GM18502 (cell line): ENCODE measurements around the gene ST3GAL3.
"Not testable (repeated sequence)": the region's sequence is repeated elsewhere in the genome, so short reads cannot be mapped to it uniquely, and the experiment has no call there.

Experiments
- ATAC-seq: cut with Tn5 transposase; IDR thresholded peaks from one replicate; pipeline ENCODE4 v1.9.1; 2021; ENCODE audit warnings: mild to moderate bottlenecking; ENCODE audit not compliant: unreplicated experiment, poor library complexity

The ST3GAL3 gene

DNA sequence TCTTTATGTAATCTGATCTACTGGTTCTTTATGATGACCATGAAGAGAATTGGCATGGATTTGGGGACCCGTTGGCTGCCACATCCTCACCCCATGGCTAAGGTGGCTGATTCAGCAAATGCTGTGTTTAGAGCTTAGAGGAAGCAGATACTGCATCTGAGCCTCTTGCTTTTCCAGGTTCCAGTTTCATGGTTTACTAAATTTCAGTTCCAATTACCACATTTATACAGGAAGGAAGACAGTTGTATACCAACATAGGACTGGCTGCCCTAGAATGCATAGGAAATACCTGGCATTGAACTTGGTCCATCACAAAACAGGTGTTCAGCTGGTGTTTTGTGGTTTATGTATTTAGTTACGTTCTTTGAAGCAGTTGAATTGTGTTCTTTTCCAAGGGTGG, 107.1 kb downstream of the ST3GAL3 start:
- ATAC-seq, result no peak

GRCh38 chr1:43817304-43817939, 110.1 kb downstream of the ST3GAL3 start:
- no peak for ATAC-seq

GRCh38 chr1:43818691-43819090, 111.4 kb downstream of the ST3GAL3 start:
- ATAC-seq, result no peak

GRCh38 chr1:43819357-43819756, 112.0 kb downstream of the ST3GAL3 start:
- ATAC-seq, result no peak

DNA sequence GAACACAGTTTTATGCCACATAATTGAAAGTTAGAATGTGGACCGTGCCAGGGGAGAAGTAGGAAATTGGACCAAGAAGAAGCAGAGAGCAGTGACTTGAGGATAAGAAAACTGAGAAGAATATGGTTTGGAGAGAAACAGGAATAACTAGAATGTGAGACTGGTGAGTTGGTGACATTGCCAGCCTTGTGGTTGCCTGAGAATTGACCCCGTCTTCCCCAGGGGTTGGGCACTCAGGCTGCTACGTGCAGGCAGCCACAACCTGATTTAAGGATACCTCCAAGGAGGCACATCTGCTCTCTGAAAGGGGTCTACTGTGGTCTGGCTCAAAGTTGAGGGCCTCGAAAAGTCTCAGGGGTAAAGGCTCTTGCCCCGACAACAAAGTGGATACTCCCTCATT, 114.1 kb downstream of the ST3GAL3 start:
- no peak for ATAC-seq

DNA sequence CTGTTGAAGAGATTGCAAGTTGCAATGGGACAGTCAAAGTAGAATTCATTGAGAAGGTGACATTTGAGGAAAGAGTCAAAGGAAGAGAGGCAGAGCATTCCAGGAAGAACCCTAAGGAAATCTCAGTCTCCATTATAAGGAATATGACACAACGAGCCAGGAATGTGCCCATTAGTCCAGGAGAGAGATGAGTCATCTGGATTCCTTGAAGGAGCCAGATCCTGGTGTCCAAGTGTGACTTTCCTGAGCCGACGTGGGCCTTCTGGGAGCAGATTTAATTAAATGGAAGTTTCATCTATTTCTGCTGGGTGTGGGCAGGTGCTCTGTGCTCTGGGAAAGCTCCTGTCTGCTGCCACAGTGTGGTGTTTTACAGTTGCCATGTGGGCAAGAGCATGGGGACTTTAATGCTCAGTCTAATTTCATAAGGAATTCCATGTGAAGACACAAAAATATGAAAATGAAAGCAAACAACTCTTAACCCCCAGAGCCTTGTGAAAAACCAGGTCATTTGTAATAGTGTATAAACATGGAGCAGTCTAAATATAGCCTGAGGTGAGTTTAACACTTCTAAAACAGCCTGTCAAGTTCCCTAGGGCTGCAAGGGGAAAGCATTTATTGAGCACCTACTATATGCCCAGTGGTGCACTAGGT, 114.8 kb downstream of the ST3GAL3 start:
- ATAC-seq, result no peak

- no peak for ATAC-seq
These were observed 117.5 kb downstream of the ST3GAL3 start for GRCh38 chr1:43824795-43825194.

DNA sequence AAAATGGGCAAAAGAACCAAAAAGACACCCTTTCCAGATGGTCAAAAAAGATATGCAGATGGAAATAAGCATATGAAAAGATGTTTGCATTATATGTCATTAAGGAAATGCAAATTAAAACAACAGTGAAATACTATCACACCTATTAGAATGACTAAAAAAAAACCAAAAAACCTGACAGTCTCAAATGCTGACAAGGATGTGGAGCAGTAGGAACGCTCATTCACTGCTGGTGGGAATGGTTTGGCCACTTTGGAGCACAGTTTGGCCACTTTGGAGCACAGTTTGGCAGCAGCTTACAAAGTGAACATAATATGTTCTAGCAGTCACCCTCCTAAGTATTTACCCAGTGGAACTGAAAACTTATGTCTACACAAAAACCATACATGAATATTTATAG, 121.2 kb downstream of the ST3GAL3 start:
- no peak for ATAC-seq

- ATAC-seq, result no peak
These were observed 123.5 kb downstream of the ST3GAL3 start for GRCh38 chr1:43830802-43831201.

- ATAC-seq, result no peak
These were observed 124.5 kb downstream of the ST3GAL3 start for GRCh38 chr1:43831851-43832250.

- ATAC-seq, result no peak
These were observed 124.9 kb downstream of the ST3GAL3 start for GRCh38 chr1:43832255-43832654.

- no peak for ATAC-seq
These were observed 125.7 kb downstream of the ST3GAL3 start for GRCh38 chr1:43832998-43833397.

DNA sequence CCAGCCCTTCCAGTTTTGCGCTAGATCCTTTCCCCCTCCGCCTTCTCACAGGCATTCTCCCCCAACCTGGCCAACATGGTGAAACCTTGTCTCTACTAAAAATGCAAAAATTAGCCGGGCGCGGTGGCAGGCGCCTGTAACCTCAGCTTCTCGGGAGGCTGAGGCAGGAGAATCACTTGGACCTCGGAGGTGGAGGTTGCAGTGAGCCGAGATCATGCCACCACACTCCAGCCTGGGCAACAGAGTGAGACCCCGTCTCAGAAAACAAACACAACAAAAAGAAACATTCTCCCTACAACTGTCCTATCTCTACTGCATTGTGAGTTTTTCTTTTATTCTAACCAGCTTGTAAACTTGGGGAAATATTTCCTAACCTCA, 126.6 kb downstream of the ST3GAL3 start:
- ATAC-seq, result not testable (repeated sequence)

- no peak for ATAC-seq
These were observed 127.1 kb downstream of the ST3GAL3 start for GRCh38 chr1:43834280-43835081.

DNA sequence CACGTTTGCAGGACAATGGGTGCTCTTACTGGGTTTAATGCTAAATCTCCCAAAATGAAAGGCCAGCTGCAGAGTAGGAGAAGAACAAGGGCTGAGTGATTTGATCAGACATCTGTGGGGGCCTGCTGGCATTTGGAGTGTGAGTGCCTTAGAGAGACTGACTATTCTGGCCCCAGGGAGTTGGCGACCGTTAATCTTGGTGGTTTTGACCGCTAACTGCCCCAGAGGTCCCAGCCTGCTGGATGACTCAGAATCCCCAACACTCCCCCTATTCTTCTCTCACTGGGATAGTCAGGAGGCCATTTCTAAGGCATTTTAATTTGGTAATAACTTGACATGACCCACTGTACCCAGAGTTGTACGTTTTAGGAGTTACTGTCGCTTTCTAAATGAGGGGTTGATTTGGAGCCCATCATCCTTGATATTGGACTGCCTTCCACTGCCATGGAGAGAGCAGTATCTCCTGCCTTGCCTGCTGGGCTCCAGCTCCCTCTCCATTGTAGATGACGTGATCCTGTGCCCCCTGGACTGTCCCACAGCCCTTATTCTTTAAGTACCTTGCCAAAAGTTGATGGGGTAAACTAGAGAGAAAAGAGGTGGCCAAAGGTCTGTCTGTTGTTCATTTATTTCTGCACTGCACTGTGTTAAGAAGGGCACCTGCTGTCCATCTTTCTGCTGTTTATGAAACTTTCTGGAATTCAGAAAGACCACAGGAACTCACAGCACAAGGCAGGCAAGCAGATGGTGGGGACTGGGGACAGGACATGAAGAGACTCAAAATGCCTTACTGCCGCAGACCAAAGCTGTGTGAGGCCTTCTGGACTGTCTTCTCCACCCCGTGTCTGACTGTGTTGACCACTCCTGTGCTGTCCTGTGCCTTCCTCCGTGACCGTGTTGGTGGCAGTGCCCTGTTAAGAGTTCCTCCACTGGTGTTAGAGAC, 128.0 kb downstream of the ST3GAL3 start:
- no peak for ATAC-seq

DNA sequence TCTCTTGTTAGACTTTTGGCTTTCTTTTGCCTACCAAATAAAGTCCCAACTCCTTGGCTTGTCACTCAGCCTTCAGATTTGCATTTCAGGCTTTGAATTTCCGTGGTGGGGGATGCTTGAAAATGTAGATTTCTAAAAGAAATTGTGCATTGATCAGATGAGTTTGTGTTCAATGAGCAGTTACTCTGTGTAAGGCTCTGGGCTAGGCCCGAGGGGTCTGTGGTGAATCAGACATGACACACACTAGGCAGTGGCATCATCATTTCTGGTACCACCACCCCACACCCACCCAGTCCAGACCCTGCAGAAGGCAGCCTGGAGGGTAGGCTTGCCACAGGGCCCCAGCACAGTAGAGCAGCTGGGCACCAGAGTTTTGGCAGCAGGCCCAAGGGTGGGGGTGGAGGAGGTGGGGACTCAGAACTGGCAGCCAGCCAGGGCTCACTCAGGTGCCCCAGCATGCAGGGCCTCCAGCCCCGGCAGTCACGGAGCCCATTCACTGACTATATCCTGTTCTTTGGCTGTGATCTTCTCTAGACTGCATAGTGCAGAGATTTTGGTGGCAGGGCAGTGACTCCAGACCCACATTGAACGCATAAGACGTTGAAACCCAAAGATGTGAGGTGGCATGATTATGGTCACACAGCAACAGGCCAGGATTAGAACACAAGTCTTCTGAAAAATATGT, 129.1 kb downstream of the ST3GAL3 start:
- no peak for ATAC-seq

- ATAC-seq, result no peak
These were observed 131.7 kb downstream of the ST3GAL3 start for GRCh38 chr1:43839056-43839455.

GRCh38 chr1:43841321-43842174, 134.2 kb downstream of the ST3GAL3 start:
- ATAC-seq, result no peak

DNA sequence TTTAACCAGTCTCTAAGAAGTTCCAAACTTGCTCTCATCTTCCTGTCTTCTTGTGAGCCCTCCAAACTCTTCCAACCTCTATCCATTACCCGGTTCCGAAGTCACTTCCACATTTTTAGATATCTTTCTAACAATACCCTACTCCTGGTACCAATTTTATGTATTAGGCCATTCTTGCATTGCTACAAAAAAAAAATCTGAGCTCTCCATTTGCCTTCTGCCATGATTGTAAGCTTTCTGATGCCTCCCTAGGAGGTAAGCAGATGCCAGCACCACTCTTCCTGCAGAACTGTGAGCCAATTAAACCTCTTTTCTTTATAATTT, 134.8 kb downstream of the ST3GAL3 start:
- no peak for ATAC-seq
